ENCODE data around the gene LRP5. TPM values are rescaled to one million over a fixed set of nuclear protein-coding genes. Genes with fewer than 3 reads are reported as not detected.

LRP5 gene
- total RNA-seq, 1 donor from 2014 or later = 42.5 TPM

- Histone ChIP-seq H3K4me3 (no peak overlapping the region), H3K4me1 (peaks cover 48% of the 10 kb centered on the region), H3K27me3 (no peaks in the 10 kb centered on the region), H3K27ac (no peak overlapping the region), H3K9me3 (no peaks in the 10 kb centered on the region), H3K36me3 (no peaks in the 10 kb centered on the region)
- no peak for TF ChIP-seq POLR2AphosphoS5 (IDR thresholded peaks at IDR 0.05; ENCODE audit: insufficient read depth in 1 of 2, low read depth in 1 of 2)
- no peak for TF ChIP-seq POLR2A (IDR thresholded peaks at IDR 0.05)
- TF ChIP-seq CTCF (IDR thresholded peaks at IDR 0.05) = no peak
- DNase-seq (ENCODE audit: extremely low spot score in 2 of 2) = no peak
- intact Hi-C loops (cut with DNase I) = no loop called here
Measured at GRCh38 chr11:68480193-68480592, 167.8 kb downstream of the LRP5 start.

- H3K27ac ChIP-seq = peak overlapping the region; percentile 13
- intact Hi-C loops (cut with DNase I) = no loop called here
- no peaks in the 10 kb centered on the region for H3K9me3 ChIP-seq
- TF ChIP-seq CTCF (IDR thresholded peaks at IDR 0.05) (no peak), POLR2AphosphoS5 (IDR thresholded peaks at IDR 0.05; ENCODE audit: insufficient read depth in 1 of 2, low read depth in 1 of 2) (no peak), POLR2A (IDR thresholded peaks at IDR 0.05) (no peak)
- H3K36me3 ChIP-seq = no peaks in the 10 kb centered on the region
- DNase-seq (ENCODE audit: extremely low spot score in 2 of 2) = no peak
- peaks cover 48% of the 10 kb centered on the region for H3K4me1 ChIP-seq
- no peak overlapping the region for H3K4me3 ChIP-seq
- H3K27me3 ChIP-seq = no peaks in the 10 kb centered on the region
Measured at GRCh38 chr11:68480852-68481510, 168.6 kb downstream of the LRP5 start.

- Histone ChIP-seq H3K36me3 (no peaks in the 10 kb centered on the region), H3K4me1 (peaks cover 48% of the 10 kb centered on the region), H3K27me3 (no peaks in the 10 kb centered on the region), H3K4me3 (no peak overlapping the region), H3K9me3 (no peaks in the 10 kb centered on the region), H3K27ac (peak overlapping the region; percentile 13)
- intact Hi-C loops (cut with DNase I) = no loop called here
- no peak for TF ChIP-seq POLR2A (IDR thresholded peaks at IDR 0.05)
- no peak for TF ChIP-seq CTCF (IDR thresholded peaks at IDR 0.05)
- no peak for TF ChIP-seq POLR2AphosphoS5 (IDR thresholded peaks at IDR 0.05; ENCODE audit: insufficient read depth in 1 of 2, low read depth in 1 of 2)
- DNase-seq (ENCODE audit: extremely low spot score in 2 of 2) = no peak
Measured at GRCh38 chr11:68481579-68482240, 169.3 kb downstream of the LRP5 start.

- no peak for DNase-seq (ENCODE audit: extremely low spot score in 2 of 2)
- Histone ChIP-seq H3K36me3 (no peaks in the 10 kb centered on the region), H3K4me3 (no peak overlapping the region), H3K27ac (no peak overlapping the region), H3K4me1 (peaks cover 44% of the 10 kb centered on the region), H3K9me3 (no peaks in the 10 kb centered on the region), H3K27me3 (no peaks in the 10 kb centered on the region)
- no peak for TF ChIP-seq POLR2AphosphoS5 (IDR thresholded peaks at IDR 0.05; ENCODE audit: insufficient read depth in 1 of 2, low read depth in 1 of 2)
- TF ChIP-seq POLR2A (IDR thresholded peaks at IDR 0.05) = no peak
- TF ChIP-seq CTCF (IDR thresholded peaks at IDR 0.05) = no peak
- intact Hi-C loops (cut with DNase I) = no loop called here
Measured at GRCh38 chr11:68488623-68489022, 176.2 kb downstream of the LRP5 start.

- Histone ChIP-seq H3K9me3 (no peaks in the 10 kb centered on the region), H3K4me3 (no peak overlapping the region), H3K36me3 (no peaks in the 10 kb centered on the region), H3K27me3 (no peaks in the 10 kb centered on the region), H3K27ac (no peak overlapping the region), H3K4me1 (peaks cover 51% of the 10 kb centered on the region)
- intact Hi-C loops (cut with DNase I) = no loop called here
- TF ChIP-seq POLR2A (IDR thresholded peaks at IDR 0.05) (no peak), POLR2AphosphoS5 (IDR thresholded peaks at IDR 0.05; ENCODE audit: insufficient read depth in 1 of 2, low read depth in 1 of 2) (no peak), CTCF (IDR thresholded peaks at IDR 0.05) (no peak)
- DNase-seq (ENCODE audit: extremely low spot score in 2 of 2) = no peak
Measured at GRCh38 chr11:68495220-68495729, 182.9 kb downstream of the LRP5 start.

Measured in vagina (tissue), 2 donors.